IPS-NIHi7 (cell line): ENCODE data around the gene DOCK8.

Experiments used
- DNase-seq: peaks from one replicate; pipeline ENCODE4 v3.0.0; 2012; ENCODE audit warnings: mixed read lengths; ENCODE audit errors: extremely low spot score

The DOCK8 gene

GRCh38 chr9:459491-460444 lies 245.1 kb downstream of the DOCK8 start:
- no peak for DNase-seq

DNA sequence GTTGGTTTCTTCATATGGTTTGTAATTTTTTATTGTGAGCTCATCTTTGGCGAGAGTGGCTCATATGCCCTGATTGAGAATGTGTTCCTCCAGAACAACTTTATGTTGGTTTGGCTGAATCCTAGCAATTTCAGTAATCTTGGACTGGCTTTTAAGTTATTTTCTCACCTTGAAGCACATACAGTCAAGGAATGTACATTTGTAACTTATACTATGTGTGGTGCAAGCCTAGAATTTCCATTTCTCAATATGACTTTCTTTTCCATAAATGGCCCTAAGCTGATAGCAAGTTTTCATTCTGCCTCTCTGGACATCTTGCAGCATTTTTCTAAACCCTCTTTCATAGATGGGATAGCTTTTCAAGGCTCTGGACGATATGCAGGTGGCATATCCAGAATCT lies 247.5 kb downstream of the DOCK8 start:
- no peak for DNase-seq

- DNase-seq = no peak
These were observed 247.9 kb downstream of the DOCK8 start for GRCh38 chr9:462606-463005.

DNA sequence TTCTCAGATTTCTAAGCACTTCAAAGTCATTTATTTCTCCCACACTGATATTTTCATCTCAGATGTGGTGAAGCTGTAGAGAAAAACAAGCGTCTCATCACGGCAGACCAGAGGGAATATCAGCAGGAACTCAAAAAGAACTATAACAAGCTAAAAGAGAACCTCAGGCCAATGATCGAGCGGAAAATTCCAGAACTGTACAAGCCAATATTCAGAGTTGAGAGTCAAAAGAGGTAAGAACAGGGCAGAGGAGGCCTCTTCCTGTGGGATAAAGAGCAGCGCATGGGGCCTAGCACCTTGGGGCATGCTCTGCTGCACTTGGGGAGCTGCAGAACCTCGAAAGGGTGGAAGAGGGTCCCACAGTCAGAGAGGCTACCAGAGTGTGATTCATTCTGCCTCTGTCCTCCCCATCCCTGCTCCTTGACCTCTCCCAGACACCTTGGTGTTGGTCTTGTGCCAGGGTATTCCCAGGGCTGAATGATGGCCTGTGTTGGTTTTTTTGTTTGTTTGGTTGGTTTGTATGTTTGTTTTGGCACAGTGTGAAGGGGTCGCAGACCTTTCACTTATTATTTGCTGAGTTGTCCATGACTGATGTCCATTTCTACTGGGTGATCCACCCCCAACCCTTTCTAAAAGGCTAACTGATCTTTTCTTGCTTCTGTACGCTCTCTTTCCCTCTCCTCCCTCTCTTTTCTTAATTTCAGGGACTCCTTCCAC lies 248.9 kb downstream of the DOCK8 start:
- no peak for DNase-seq

GRCh38 chr9:466747-467146 lies 252.1 kb downstream of the DOCK8 start:
- DNase-seq = no peak

- no peak for DNase-seq
These were observed 254.2 kb downstream of the DOCK8 start for GRCh38 chr9:468766-469426.

DNA sequence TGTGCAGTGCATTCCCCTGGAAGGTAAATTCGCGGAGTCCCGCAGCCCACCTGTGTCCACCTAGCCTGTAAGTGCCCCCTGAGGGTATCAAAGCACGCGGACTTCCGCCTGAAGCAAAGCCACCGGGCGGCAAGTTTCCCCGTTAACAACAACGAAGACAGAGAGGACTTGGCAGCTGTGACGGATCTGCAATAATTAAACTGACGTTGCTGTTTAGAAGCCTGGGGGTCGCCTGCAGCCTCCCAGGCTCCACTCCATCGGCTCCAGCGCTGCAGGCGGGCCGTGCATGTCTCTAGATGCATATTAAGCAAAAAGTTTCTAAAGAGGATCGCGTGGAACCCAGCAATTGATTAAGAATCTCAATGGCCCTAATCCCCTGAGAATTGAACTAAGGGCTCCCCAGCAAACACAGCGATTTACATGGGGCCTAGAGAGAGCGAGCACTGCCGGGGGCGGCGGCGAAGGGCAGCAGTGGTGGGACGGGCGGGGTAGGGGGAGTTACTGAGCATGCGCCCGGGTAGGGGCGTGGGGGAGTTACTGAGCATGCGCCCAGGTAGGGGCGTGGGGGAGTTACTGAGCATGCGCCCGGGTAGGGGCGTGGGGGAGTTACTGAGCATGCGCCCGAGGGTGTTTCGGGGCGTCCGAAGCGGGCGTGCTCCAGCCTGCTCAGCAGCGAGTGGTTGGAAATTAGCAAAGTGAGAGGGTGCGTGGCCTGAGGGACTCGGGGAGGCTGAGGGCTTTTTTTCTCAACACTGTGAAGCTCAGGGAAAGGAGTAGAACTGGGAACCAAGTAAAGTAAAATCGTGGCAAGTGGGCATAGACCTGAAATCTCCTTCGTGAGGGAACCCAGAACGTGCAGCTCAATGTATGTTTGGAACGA lies 255.2 kb downstream of the DOCK8 start:
- DNase-seq = peak; percentile 97

- DNase-seq = no peak
These were observed 256.0 kb downstream of the DOCK8 start for GRCh38 chr9:470552-471194.

- DNase-seq = no peak
These were observed 256.7 kb downstream of the DOCK8 start for GRCh38 chr9:471320-471719.

DNA sequence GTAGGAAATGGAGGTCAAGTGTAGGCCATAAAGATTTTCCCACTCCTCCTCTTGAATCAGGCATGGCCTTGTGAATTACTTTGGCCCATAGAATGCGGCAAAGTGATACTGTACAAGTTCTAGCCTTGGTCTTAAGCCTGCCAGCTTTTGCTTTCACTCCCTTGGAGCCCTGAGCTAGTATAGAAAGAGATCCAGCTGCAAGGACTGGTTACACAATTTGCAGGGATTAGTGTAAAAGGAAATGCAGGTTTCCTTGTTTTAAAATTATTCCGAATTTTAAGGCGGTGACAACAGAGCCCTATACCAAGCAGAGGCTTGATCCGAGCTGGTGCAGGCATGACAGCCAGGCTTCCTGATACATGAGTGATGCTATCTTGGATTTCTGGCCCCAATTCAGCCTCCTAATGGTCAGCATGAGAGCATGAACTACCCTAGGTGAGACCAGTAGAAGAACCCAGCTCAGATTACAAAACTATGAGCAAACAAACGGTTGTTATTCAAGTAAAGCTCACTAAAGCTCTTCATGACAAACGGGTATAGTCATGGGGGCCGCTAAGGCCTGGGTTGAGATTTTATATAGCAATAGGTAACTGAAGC lies 257.9 kb downstream of the DOCK8 start:
- DNase-seq = no peak

DNA sequence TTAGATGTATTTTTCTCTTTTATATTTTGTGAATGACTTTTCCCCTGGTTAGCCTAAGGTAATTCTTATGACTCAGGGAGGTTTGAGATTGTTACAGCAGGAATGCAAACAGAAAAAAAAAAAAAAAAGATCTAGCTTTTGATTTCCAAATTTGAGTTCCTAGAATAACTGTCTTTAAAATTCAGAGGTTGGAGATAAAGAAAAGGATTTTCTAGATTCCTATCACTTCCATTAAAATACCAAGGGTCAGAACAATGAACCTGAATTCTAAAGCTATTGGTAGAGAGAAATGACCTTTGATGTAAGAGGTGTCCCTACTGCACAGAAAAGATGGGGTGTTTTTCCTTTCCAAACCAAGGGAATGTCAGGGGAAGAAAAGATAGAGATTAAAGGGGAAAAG lies 262.5 kb downstream of the DOCK8 start:
- DNase-seq = no peak

DNA sequence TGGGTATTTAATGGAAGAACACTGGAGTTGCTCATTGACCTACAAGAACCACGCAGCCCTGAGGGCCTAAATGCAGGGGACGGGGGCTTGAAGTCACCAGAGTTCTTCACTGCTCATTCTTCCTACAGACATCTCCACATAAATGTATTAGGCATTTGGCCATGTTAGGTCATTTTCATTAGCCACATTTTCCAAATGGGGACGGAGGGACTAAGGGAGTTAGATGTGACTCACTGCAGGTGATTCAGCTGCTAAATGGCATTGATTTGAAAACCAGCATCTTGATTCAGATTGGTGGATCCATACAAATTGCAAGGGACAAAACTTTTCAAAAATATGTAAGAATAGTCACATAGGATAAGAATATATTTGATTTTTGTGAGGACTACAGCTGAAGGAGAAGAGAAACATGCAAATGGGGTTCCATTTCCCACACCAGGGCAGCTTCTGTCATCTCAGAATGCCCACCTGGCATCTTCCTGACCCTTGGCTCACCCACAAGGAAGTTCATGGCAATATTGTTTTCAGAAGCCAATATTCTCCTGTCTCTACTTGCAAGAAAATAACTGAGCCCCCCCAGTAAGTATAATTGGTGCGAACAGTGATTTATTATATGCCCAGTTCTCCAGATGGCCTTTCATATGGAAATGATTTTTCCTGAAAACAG lies 264.8 kb downstream of the DOCK8 start:
- no peak for DNase-seq

GRCh38 chr9:479971-480350 lies 265.3 kb downstream of the DOCK8 start:
- DNase-seq = no peak

- no peak for DNase-seq
These were observed 268.1 kb downstream of the DOCK8 start for GRCh38 chr9:482739-483138.

DNA sequence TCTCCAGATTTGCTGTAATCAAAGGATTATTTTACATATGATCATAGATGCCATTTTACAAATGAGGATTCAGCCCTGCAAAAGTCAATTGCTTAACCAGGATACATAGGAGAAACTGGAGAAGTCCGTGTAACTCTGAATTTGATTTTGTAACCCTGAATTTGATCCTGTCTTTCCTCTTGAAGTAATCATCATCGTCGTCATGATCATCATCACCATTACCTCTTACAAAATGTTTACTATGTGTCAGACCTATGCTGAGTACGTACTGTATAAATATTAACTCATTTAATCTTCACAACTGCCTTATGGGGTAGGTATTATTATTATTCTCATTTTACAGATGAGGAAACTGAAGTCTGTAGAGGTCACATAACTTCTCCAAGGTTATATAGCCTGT lies 271.5 kb downstream of the DOCK8 start:
- no peak for DNase-seq

- DNase-seq = no peak
These were observed 272.8 kb downstream of the DOCK8 start for GRCh38 chr9:487429-487828.

DNA sequence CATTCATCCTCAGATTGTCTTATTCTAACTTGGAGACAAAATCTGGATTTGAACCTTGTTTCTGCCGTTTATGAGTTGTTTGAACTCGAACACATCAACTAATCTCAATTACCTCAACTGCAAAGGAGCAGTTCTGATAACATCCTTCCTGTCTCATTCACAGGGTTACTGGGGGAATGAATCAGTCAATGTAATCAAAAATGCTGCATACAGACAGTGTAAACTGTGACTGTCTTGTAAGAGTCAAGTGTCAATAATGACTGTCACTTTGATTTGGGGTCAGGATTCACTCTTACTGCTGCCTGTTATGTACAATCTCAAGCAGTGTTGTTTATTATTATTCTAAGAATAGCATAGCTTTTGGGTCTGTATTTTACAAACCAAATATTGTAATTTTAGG lies 273.8 kb downstream of the DOCK8 start:
- DNase-seq = no peak

GRCh38 chr9:489198-490197 lies 274.8 kb downstream of the DOCK8 start:
- no peak for DNase-seq

- no peak for DNase-seq
These were observed 280.1 kb downstream of the DOCK8 start for GRCh38 chr9:494764-495163.
